Osteocyte (in vitro differentiated cells): Measurements from ENCODE around the gene ZNF579. TPM values are rescaled to one million over a fixed set of nuclear protein-coding genes. Genes with fewer than 3 reads are reported as not detected.

Experiments
- DNase-seq: peaks from one replicate; pipeline ENCODE4 v3.0.0; 2021; ENCODE audit warnings: mixed read lengths; ENCODE audit not compliant: unreplicated experiment; ENCODE audit errors: extremely low spot score
- H3K27ac Mint-ChIP-seq: one replicate; pipeline ENCODE4 v1.8.0; 2021; ENCODE audit warnings: mild to moderate bottlenecking, mixed read lengths; ENCODE audit not compliant: unreplicated experiment
- H3K27me3 Mint-ChIP-seq: one replicate; pipeline ENCODE4 v1.8.0; 2021; ENCODE audit warnings: mixed read lengths; ENCODE audit not compliant: unreplicated experiment
- H3K36me3 Mint-ChIP-seq: one replicate; pipeline ENCODE4 v1.8.0; 2021; ENCODE audit warnings: mixed read lengths; ENCODE audit not compliant: unreplicated experiment
- H3K4me1 Mint-ChIP-seq: one replicate; pipeline ENCODE4 v1.8.0; 2021; ENCODE audit warnings: mixed read lengths; ENCODE audit not compliant: unreplicated experiment
- H3K4me3 Mint-ChIP-seq: one replicate; pipeline ENCODE4 v1.8.0; 2021; ENCODE audit warnings: mild to moderate bottlenecking, moderate library complexity, mixed read lengths; ENCODE audit not compliant: unreplicated experiment
- H3K9me3 Mint-ChIP-seq: one replicate; pipeline ENCODE4 v1.8.0; 2021; ENCODE audit warnings: mixed read lengths; ENCODE audit not compliant: unreplicated experiment
- total RNA-seq: library from RNA; stranded (reverse); gene quantifications from 2 replicates; pipeline ENCODE4 v1.2.1, GENCODE V29; 2021
- TF ChIP-seq, protein P1 (sequence below): fragments of 200-600 bp; sonication (generic); IDR thresholded peaks from 2 replicates; pipeline ENCODE4 v1.5.0; 2021; ENCODE audit warnings: antibody characterized with exemption, mild to moderate bottlenecking, moderate library complexity

ZNF579 gene
- total RNA-seq, 1 donor from 2014 or later = 29.2 TPM

DNA sequence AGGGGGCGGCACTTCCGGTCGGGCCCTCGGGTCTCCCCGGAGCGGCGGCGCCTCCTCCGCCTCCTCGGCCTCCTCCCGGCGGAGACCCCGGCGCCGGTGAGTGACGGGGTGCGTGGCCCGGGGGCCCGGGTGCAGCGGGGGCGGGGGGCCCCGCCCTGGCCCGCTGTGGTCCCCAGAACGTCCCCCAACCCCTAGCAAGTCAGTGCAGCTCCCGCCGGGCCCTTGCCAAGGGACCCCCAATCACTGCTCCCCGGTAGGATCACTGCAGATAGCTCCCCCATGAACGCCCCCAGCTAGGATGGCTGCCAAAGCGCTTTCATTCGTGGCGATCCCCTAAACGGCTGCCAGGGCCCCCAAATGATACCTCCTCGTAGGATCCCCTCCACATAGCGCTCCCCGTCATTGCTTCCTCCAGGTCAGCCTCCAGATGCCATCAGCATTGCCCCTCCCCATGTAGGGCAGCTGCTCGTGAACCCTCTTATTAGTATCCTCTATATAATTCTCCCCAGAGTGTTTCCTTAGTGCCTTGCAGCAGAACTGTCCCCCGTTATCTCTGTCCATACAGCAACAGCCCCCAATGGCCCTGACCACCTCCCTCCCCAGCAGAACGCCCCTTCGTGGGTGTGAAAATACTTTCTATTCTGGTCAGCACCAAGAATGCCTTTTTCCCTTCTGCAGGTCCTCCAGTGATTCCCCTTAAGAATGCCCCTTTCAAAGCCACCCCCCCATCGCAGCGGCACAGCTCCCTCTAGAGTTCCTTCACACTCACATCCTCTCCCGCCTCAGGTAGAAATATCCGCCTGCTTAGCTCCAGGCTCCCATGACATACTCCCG is 25.2 kb upstream of the ZNF579 start, which contains the start of gene ZNF865:
ZNF865 (plus strand) TSS at position 11 of the 834 bp plus-strand sequence. CDS start 7,972 bp downstream, outside the sequence.
- no peaks in the 10 kb centered on the region for H3K27me3 Mint-ChIP-seq
- DNase-seq = no peak
- peak within 1 kb of the TSS; percentile 96 for H3K27ac Mint-ChIP-seq
- H3K9me3 Mint-ChIP-seq = no peaks in the 10 kb centered on the region
- TF ChIP-seq, protein P1, sequence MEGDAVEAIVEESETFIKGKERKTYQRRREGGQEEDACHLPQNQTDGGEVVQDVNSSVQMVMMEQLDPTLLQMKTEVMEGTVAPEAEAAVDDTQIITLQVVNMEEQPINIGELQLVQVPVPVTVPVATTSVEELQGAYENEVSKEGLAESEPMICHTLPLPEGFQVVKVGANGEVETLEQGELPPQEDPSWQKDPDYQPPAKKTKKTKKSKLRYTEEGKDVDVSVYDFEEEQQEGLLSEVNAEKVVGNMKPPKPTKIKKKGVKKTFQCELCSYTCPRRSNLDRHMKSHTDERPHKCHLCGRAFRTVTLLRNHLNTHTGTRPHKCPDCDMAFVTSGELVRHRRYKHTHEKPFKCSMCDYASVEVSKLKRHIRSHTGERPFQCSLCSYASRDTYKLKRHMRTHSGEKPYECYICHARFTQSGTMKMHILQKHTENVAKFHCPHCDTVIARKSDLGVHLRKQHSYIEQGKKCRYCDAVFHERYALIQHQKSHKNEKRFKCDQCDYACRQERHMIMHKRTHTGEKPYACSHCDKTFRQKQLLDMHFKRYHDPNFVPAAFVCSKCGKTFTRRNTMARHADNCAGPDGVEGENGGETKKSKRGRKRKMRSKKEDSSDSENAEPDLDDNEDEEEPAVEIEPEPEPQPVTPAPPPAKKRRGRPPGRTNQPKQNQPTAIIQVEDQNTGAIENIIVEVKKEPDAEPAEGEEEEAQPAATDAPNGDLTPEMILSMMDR = peak; percentile 85
- peaks cover 38% of the 10 kb centered on the region for H3K4me1 Mint-ChIP-seq
- H3K36me3 Mint-ChIP-seq = peaks cover 9% of the 10 kb centered on the region
- peak within 1 kb of the TSS; percentile 91 for H3K4me3 Mint-ChIP-seq

DNA sequence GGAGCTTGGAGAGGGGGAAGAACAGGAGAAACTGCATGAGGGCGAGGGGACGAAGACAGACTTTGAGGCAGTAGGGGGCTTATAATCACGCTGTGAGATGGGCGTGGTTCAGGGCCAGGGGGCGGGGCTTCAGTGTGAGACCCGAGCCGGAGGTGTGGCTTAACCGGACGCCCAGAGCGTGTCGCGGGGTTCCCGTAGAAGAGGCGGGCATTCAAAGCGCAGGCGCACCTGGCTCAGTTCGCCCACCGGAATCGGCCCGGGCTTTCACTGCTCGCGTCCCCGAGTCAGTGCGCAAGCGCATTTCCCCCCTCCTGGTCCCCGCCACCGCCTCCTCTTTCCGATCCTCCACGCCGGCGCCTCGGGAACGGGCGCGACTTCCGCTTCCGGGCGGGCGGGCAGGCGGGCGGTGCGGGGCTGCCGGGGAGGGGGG is 24.6 kb upstream of the ZNF579 start:
- Mint-ChIP-seq H3K9me3 (no peaks in the 10 kb centered on the region), H3K27me3 (no peaks in the 10 kb centered on the region)

DNA sequence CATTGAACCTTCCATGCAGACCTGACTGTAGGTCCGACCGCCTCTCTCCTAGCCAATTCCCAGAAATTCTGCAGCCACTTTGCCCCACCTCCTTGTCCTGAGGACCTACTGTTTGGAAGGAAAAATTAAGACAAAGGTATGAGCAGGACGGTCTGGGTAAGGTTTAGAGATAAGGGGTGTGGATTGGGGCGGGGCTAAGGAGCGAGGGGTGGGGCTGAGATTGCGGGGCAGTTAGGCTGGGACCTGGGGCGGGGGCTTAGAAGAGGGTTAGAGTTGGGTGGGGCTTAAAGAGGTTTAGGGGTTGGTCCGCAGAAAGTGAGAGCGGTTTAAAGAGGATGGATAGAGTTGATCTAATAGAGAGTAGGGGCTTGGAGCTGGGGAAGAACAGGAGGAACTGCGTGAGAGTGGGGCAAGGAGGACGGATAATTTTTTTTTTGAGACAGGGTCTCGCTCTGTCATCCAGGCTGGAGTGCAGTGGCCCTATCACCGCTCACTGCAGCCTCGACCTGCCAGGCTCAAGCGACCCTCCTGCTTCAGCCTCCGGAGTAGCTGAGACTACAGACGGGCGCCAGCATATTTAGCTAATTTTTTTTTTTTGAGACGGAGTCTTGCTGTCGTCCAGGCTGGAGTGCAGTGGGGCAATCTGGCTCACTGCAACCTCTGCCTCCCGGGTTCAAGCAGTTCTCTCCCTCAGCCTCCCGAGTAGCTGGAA is 23.1 kb upstream of the ZNF579 start:
- no peak for DNase-seq
- Mint-ChIP-seq H3K4me3 (peak overlapping the region; percentile 80), H3K36me3 (peaks cover 2% of the 10 kb centered on the region), H3K27ac (peak overlapping the region; percentile 96), H3K9me3 (no peaks in the 10 kb centered on the region), H3K27me3 (no peaks in the 10 kb centered on the region), H3K4me1 (peaks cover 42% of the 10 kb centered on the region)
- TF ChIP-seq, protein P1 = no peak

More for the DNA sequence above, 24.6 kb upstream of the ZNF579 start:
- peaks cover 9% of the 10 kb centered on the region for H3K36me3 Mint-ChIP-seq
- TF ChIP-seq, protein P1 = no peak
- peak overlapping the region; percentile 96 for H3K27ac Mint-ChIP-seq
- DNase-seq = peak; percentile 100
- H3K4me3 Mint-ChIP-seq = peak overlapping the region; percentile 80
- H3K4me1 Mint-ChIP-seq = peaks cover 40% of the 10 kb centered on the region

DNA sequence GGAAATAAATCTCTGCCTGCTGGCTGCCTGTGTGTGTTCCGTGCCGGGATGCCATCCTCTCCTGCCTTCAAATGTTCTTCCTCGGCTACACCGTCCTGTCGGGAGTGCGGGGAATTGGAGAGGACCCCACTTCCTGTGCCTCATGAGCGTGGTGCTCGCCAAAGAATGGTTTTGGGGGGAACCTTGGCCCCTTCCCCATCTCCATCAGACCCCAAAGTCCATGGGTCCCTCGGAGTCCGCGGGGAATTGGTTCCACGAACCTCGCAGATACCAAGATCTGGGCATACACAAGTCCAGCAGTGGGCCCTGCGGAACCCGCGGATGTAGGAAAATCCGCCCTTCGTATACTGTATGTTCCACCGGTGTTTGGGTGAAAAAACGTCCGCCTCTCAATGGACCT is 22.5 kb upstream of the ZNF579 start:
- H3K9me3 Mint-ChIP-seq = no peaks in the 10 kb centered on the region
- peak overlapping the region; percentile 69 for H3K27ac Mint-ChIP-seq
- no peak for DNase-seq
- peak overlapping the region; percentile 6 for H3K4me3 Mint-ChIP-seq
- H3K27me3 Mint-ChIP-seq = no peaks in the 10 kb centered on the region
- H3K36me3 Mint-ChIP-seq = peaks cover 4% of the 10 kb centered on the region
- H3K4me1 Mint-ChIP-seq = peaks cover 45% of the 10 kb centered on the region
- TF ChIP-seq, protein P1 = no peak
